ENCODE results near the gene CCBE1.

- TF ChIP-seq CREB1 (IDR thresholded peaks at IDR 0.05; ENCODE audit: low read depth): no peak
- TF ChIP-seq, protein P1, sequence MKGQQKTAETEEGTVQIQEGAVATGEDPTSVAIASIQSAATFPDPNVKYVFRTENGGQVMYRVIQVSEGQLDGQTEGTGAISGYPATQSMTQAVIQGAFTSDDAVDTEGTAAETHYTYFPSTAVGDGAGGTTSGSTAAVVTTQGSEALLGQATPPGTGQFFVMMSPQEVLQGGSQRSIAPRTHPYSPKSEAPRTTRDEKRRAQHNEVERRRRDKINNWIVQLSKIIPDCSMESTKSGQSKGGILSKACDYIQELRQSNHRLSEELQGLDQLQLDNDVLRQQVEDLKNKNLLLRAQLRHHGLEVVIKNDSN (IDR thresholded peaks at IDR 0.05): no peak
- TF ChIP-seq REST (IDR thresholded peaks at IDR 0.05; ENCODE audit: low read depth): no peak
- TF ChIP-seq TAF1 (IDR thresholded peaks at IDR 0.05; ENCODE audit: low read depth): no peak
- TF ChIP-seq EP300 (IDR thresholded peaks at IDR 0.05; ENCODE audit: borderline replicate concordance): no peak
- TF ChIP-seq FOXM1 (IDR thresholded peaks at IDR 0.05; ENCODE audit: borderline replicate concordance, low read depth): no peak
Observed at GRCh38 chr18:59537579-59537978, 159.6 kb downstream of the CCBE1 start.

Data from Ishikawa (cell line).